ENCODE measurements around the gene WFDC11. TPM values are rescaled to one million over a fixed set of nuclear protein-coding genes. Genes with fewer than 3 reads are reported as not detected.

WFDC11 gene
- total RNA-seq, result not detected in 2 replicates

GRCh38 chr20:45670139-45670538, at the start of gene WFDC11:
Gene WFDC11 (minus strand): TSS chr20:45670239. CDS start chr20:45650600, 19,639 bp downstream.

DNA sequence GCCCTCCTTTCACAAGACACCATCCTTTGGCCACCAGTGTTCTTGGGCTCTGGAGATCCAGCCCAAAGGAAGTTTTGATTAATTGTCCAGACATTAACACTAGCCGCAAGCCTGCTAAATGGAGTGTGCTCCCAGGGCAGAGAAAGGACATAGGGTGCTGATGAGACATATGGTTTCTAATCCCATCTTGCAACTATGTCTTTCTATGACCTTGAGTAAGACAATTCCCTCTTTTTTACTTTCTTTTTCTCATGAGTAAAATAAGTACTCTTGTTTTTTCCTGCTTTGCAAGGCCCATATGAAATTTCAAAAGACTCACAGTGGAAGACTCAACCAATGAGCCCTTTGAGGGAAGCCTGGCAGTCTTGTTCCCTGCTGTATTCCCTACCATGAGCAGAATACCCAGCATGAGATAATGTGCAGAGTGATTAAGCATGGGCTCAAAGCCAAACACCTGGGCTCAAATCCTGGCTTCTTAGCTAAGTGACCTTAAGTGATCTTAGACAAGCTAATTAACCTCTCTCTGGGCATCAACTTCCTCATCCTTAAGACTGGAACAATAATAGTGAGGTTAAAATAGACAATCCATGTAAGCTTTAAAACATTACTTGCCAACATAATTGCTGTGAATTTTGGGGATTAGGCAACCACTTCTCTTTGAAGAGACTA, 35.1 kb upstream of the WFDC11 start, which contains the start of gene WFDC10B:
Gene WFDC10B (minus strand): TSS at position 51 of the 669 bp plus-strand sequence. CDS start 19,027 bp downstream, outside the sequence.

DNA sequence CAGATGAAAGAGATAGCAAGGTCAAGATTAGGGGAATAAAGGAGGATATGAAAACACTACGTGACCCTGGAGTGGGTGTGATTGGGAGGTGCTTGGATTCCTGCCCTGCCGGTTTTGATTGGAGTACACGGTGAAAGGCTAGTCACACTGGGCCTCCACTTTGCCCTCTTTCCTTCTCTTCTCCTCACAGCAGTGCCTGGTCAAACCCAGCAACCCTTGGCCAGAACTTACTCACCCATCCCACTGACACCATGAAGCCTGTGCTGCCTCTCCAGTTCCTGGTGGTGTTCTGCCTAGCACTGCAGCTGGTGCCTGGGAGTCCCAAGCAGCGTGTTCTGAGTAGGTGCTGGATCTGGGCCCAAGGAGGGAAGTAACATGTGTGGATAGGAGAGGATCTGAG, 31.8 kb upstream of the WFDC11 start, which contains the start of gene WFDC13:
Gene WFDC13 (plus strand): TSS at position 166 of the 400 bp plus-strand sequence. CDS start 86 bp downstream, at position 252.

GRCh38 chr20:45631184-45631583, 38.9 kb downstream of the WFDC11 start, which contains the start of gene WFDC9:
Gene WFDC9 (minus strand): TSS chr20:45631284. CDS start chr20:45610181, 21,103 bp downstream.

DNA sequence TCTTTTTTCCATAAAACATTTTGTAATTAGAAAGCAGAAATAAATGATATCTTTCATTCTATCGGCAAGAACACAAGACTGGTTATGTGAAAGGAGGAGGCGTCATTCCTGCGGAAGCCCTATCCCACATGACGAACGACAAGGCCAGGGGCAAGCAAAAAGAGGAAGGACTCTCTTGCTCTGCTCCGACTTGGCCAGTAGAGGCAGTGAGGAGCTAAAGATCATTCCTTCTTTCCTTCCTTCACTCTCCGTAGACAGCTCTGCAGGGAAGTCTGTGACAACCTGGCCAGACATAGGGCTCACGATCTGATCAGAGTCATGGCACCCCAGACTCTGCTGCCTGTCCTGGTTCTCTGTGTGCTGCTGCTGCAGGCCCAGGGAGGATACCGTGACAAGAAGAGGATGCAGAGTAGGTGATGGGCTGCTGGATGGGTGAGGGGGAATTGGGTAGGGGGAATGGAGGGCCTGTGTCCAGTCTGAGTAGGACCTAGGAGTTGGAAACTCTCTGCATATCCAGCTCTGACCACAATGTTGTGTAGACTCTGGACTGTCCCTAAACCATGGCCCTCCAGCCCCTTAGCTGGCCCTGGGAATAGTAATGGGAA, 40.4 kb downstream of the WFDC11 start, which contains the start of gene WFDC10A:
Gene WFDC10A (plus strand): TSS at position 244 of the 605 bp plus-strand sequence. CDS start 75 bp downstream, at position 319.

Small RNA genes within 50 kb of the gene (small RNA-seq; reads per million reads assigned to genes)
- 0.14 reads per million for gene MIR3617

Other genes starting within 250 kb of the WFDC11 start
- 12.9 and 31.8 TPM in 2 replicates for gene WFDC2, start 200.5 kb downstream of the WFDC11 start, total RNA-seq
- 0.39 TPM in 1 of 2 replicates, not detected in the other for gene SPINT3, start 154.6 kb downstream of the WFDC11 start, total RNA-seq
- gene WFDC6, start 130.8 kb downstream of the WFDC11 start, total RNA-seq, result 1.6 TPM in 1 of 2 replicates, not detected in the other
- gene EPPIN, start 122.8 kb downstream of the WFDC11 start, total RNA-seq, result 0.11 TPM in 1 of 2 replicates, not detected in the other
- gene WFDC8, start 91.0 kb downstream of the WFDC11 start, total RNA-seq, result not detected in 2 replicates
- 0.39 TPM in 1 of 2 replicates, not detected in the other for gene WFDC10A, start 40.5 kb downstream of the WFDC11 start, total RNA-seq
- gene WFDC9, start 39.0 kb downstream of the WFDC11 start, total RNA-seq, result not detected in 2 replicates
- not detected in 2 replicates for gene WFDC13, start 31.8 kb upstream of the WFDC11 start, total RNA-seq
- not detected in 2 replicates for gene WFDC10B, start 34.8 kb upstream of the WFDC11 start, total RNA-seq
- gene SPINT4, start 52.1 kb upstream of the WFDC11 start, total RNA-seq, result not detected in 2 replicates
- not detected in 2 replicates for gene WFDC3, start 121.6 kb upstream of the WFDC11 start, total RNA-seq
- 11.0 and 11.7 TPM in 2 replicates for gene DNTTIP1, start 121.7 kb upstream of the WFDC11 start, total RNA-seq
- gene UBE2C, start 142.4 kb upstream of the WFDC11 start, total RNA-seq, result 3.9 and 16.9 TPM in 2 replicates
- gene TNNC2, start 157.1 kb upstream of the WFDC11 start, total RNA-seq, result not detected in 2 replicates
- gene SNX21, start 163.6 kb upstream of the WFDC11 start, total RNA-seq, result 61.6 and 65.1 TPM in 2 replicates
- gene ACOT8, start 187.2 kb upstream of the WFDC11 start, total RNA-seq, result 34.5 and 38.5 TPM in 2 replicates
- gene ZSWIM3, start 187.4 kb upstream of the WFDC11 start, total RNA-seq, result 5.5 and 8.4 TPM in 2 replicates
- gene ZSWIM1, start 211.0 kb upstream of the WFDC11 start, total RNA-seq, result 10.2 and 17.5 TPM in 2 replicates
- gene SPATA25, start 217.4 kb upstream of the WFDC11 start, total RNA-seq, result 0.98 and 2.0 TPM in 2 replicates
- 2.9 and 3.5 TPM in 2 replicates for gene NEURL2, start 221.0 kb upstream of the WFDC11 start, total RNA-seq
- 38.4 and 66.0 TPM in 2 replicates for gene CTSA, start 221.1 kb upstream of the WFDC11 start, total RNA-seq
- gene PLTP, start 241.9 kb upstream of the WFDC11 start, total RNA-seq, result 4.4 and 9.4 TPM in 2 replicates

Measured in placental epithelial cell (primary cell).